Islet precursor cell (in vitro differentiated cells): ENCODE measurements around the gene NYNRIN.
"Not testable (repeated sequence)": the region's sequence is repeated elsewhere in the genome, so short reads cannot be mapped to it uniquely, and the experiment has no call there.

Experiments
- DNase-seq: peaks from one replicate; pipeline ENCODE4 v3.0.0-alpha.2; 2018

NYNRIN gene

DNA sequence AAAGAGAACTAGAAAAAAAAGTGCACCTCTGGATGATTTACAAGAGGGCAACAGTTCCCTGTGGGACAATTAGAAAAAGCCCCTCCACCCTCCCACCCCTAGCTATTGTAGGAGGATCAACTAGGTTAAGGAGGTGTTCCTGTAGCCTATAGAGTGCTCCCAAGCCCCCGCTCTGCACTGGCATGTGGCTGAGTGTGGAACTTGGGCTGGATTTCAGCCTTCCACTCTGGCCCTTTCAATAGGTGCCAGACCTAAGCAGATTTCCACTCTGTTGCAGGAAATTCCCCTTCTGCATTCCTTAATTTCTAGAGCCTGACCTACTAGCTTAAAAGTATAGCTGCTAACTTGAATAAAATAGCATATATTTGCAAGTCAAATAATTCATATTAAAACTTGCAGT, 28.1 kb upstream of the NYNRIN start:
- DNase-seq, result no peak

GRCh38 chr14:24371605-24372004, 27.2 kb upstream of the NYNRIN start:
- not testable (repeated sequence) for DNase-seq

GRCh38 chr14:24372701-24373416, 25.9 kb upstream of the NYNRIN start:
- no peak for DNase-seq

DNA sequence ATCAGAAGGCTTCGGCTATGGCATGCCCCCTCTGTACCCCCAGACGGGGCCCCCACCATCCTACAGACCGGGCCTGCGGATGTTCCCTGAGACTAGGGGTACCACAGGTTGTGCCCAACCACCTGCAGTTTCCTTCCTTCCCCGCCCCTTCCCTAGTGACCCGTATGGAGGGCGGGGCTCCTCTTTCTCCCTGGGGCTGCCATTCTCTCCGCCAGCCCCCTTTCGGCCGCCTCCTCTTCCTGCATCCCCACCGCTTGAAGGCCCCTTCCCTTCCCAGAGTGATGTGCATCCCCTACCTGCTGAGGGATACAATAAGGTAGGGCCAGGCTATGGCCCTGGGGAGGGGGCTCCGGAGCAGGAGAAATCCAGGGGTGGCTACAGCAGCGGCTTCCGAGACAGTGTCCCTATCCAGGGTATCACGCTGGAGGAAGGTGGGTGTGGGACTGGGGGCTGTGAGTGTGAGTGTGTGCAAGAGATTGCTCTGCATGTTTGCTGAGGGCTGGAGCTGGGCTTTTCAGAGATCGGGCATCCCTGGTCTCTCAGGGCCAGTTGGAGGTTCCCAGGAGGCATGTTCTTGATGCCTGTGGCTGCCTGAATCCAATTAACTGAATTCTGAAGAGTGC, 22.2 kb upstream of the NYNRIN start:
- no peak for DNase-seq

- no peak for DNase-seq
These were observed 21.7 kb upstream of the NYNRIN start for GRCh38 chr14:24377126-24377525.

- no peak for DNase-seq
These were observed 21.1 kb upstream of the NYNRIN start for GRCh38 chr14:24377657-24378056.

- no peak for DNase-seq
These were observed 20.5 kb upstream of the NYNRIN start for GRCh38 chr14:24378327-24378726.

GRCh38 chr14:24378981-24379906, 19.6 kb upstream of the NYNRIN start:
- no peak for DNase-seq

DNA sequence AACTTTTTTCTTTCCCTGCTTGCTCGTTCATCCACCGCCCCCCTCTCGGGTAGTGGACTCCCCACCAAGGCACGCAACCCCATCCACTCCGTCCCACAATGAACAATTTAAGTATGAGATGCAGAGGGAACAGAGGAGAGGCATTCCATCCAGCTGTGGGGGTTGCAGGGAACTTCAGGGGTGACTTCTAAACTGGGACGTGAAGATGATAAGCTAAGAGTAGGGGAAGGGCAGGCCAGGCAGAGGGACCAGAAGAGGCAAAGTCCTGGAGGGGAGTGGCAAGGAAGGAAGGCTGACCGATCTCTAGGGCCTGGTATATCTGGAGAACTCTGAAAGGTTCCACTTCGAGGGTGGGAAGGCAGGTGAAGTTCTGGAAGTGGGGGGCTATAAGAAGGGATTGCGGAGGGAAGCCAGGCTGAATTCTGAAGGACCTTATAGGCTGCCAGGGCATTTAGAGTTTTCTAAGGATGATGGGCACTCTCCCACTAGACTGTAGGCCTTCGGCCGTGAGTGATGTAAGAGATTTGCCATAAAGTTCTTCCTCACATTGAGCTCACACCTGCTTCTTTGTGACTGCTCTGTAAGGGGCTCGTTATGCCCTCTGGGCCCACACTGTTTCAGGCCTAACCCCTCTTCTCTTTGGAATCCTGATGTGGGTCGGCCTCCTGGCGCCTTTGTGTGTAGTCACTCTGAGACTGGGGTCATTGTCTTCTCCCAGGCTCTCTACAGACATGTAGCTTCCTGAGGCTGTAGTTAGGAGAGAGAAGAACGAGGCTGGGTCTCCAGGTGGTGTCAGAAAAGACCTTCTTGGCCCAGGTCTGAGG, 18.7 kb upstream of the NYNRIN start:
- DNase-seq, result no peak

DNA sequence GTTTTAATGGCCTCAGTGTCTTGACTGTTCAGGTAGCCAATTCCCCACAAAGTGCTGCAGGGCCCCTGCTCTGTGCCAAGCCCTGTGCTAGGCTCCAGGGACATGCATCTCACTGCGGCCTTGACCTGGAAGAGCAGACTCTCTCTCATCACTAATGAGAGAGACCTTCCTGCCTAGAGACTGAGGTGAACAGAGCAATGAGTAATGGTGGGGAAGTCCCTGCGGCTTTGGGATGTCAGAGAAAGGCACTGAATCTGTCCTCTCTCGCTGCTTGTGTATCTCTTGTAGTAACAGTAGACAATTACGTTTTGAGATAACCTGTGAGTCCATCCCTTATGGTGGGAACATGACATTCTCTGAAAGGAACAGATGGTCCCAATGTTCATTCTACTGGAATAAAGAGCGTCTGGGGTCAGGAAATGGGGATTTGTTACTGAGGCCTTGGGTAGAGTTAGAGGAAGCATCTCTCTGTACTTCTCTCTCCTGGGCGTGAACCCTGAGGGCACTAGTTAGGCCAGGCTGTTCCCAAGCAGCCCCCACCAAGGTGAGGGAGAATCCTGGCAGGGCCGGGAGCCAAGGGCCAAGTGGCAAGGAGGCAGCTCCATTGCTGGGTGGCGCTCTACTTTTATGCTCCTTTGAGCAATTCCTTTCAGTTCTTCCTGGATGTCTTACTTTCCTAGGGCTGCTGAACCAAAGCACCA, 17.3 kb upstream of the NYNRIN start:
- no peak for DNase-seq

DNA sequence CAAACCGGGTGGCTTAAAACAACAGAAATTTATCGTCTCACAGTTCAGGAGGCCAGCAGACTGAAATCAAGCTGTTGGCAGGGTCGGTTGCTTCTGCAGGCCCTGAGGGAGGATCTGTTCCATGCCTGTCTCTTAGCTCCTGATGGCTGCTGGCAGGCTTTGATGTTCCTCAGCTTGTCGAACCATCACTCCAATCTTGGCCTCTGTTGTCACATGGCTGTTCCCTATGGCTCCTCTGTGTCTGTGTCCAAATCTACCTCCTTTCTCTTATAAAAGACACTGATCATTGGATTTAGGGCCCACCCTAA, 16.8 kb upstream of the NYNRIN start:
- no peak for DNase-seq

DNA sequence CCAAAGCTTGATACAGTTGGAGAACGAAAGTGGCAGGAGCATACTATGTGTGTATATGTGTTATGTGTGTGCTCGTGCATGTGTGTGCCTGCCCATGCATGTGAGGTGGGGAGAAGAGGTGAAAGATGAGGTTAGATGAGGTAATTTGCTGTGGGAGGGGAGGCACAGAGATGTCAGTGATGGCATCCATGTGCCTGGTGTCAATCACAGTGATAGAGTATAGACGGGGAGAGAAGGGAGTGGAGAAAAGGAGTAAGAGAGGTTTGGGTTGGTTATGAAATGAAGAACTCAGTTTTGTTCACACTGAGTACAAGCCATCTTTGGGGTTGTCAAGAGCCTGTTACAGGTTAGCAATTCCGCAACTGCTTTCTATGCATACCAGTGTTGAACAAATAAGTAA, 14.6 kb upstream of the NYNRIN start:
- DNase-seq, result no peak

DNA sequence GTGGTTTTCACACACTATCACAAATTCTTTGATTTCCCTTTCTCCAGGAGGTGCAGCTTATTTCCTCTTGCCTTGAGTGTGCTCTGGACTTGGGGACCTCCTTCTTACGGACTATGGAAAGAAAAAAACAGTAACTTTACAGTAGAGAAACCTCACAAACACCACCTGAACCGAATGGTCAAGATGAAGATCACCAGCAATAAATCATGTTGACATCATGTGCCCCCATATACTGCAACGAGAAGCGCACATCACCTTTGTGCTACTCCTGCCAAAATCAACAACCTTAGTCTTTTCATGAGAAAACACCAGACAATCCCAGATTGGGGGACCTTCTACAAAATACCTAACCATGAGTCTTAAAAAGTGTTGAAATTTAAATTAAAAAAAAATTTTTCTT, 13.3 kb upstream of the NYNRIN start:
- DNase-seq, result no peak

DNA sequence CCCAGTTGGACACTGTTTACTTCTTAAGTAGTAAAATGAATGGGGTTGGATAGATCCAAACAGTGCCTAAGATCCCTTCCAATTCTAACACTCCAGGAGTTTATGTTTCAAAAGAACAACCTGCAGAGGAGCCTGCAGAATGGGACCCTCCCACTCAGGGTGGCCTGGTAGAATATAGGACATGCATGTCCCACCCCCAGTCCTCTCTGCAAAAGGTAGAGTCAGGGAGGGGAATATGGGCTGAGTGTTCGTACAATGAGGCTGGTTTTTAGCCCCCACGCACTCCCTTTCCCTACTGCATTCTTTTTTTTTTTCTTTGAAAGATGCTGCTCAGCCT, 11.8 kb upstream of the NYNRIN start:
- DNase-seq, result no peak

- not testable (repeated sequence) for DNase-seq
These were observed 11.2 kb upstream of the NYNRIN start for GRCh38 chr14:24387579-24387978.

DNA sequence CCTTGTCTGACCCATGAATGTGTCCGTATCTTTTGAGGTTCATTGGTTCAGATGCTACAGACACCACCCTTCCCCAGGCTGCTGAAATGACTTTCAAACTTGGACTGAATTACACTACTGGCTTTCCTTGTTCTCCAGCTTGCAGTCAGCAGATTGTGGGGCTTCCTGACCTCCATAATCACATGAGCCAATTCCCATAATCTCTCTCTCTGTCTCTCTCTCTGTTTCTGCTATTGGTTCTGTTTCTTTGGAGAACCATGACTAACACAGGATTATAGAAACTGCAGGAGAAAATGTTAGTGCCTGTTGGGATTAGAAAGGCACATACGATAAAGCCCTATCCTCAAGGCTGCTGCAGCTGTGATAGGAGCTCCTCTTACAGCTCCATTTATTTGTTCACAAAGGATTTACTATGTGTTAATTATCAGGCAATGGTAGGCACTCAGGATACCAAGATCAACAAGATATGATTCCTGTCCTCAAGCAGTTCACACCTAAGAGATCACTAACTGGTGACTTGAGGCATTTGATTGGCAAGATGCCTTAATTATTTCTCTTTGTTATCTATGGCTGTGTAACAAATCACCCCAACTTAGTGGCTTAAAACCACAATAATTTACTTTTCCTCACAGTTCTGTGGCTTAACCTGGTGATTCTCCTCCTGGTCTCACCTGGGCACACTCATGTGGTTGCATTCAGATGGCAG, 10.2 kb upstream of the NYNRIN start:
- no peak for DNase-seq

DNA sequence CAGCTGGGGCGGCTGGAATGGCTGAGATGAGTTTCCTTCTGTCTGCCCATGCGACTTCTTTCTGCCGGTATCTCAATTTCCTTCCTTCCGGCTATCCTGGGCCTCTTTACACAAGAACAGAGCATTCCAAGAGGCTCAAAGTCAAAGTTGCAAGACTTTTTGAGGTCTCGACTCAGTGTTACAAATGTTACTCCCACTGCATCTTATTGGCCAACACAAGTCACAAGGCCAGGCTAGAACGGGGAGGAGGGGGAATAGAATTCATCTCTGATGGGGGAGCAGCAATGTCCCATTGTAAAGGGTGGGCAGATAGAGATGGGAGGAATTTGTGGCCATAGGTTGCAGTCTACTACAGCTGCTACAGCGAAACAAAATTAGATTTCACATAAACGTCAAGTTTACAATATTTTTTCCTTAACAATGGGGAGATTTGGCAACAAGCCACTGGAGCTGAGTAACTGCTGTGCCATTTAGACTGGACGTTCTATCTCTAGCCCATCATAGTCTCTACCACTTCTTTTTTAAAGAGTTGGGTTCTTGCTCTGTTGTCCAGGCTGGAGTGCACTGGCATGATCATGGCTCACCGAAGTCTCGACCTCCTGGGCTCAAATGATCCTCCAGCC, 9.5 kb upstream of the NYNRIN start:
- no peak for DNase-seq

GRCh38 chr14:24390701-24391468, 7.9 kb upstream of the NYNRIN start:
- DNase-seq, result no peak

DNA sequence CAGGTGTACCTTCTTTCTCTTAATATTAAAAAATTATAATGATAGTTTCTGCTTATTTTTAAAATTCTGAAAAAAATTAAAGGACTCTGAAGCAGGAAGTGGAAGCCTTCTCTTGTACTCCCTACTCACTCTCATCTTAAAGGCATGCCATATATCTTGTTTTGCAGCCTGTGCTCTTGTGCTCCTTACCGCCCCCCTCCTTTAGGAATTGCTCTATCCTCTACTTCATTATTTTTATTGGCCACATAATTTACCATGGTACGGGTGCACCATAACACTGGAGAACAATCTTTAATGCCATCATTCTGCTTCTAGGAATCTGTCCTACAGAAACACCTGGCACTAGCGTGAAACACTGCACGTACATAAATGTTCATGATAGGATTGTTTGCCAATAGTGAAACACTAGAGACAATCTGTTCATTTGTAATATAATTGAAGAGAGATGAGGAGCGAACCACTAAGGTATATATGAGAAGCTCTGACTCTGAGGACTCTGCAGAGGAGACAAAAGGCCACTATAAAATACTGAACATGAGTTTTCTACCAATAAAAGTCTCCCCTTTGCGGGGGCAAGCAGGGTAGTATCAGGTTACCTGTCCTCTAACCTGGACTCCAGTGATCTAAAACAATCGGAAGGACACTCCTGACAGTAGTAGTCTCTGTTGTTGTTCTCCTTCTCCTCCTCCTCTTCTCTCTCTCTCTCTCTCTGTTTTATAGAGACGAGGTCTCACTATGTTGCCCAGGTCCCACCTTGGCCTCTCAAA, 6.3 kb upstream of the NYNRIN start:
- DNase-seq, result no peak

DNA sequence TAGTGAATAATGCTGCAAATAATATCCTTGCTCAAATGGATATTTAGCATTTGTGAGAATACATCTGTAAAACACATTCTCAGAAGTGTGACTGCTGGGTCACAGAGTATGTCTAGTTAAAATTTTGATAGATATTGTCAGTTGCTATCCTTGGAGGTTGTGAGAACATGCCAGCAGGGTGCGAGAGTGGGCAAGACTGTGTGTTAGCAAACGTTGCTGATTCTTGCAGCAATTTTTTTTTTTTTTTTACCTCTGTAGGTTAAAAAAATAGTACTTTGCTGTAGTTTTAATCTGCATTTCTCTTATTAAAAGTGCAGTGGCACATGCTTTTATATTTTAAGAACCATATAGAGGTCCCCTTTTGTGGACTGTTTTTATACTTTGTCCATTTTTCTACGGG, 4.5 kb upstream of the NYNRIN start:
- DNase-seq, result no peak
